Adrenal gland (tissue), 5 donors: ENCODE data around the gene XPR1.

Source experiments
- POLR2A ChIP-seq, 2 donors: fragments of 450-650 bp; IDR thresholded peaks; one replicate each; pipeline ENCODE4 v1.6.1; 2017; ENCODE audit warnings: antibody characterized with exemption in 2 of 2, mild to moderate bottlenecking in 2 of 2, moderate library complexity in 1 of 2
- TF ChIP-seq, protein P1 (sequence below), 6 experiments: fragments of 450-650 bp in 4 of 6; fragments of 200-600 bp in 2 of 6; sonication (generic) in 1 of 6; IDR thresholded peaks; 1 replicate in 5 of 6; 2 replicates in 1 of 6; pipeline versions ENCODE4 v1.5.1 to v1.8.0; 2016 to 2021; ENCODE audit warnings: antibody characterized with exemption in 6 of 6, mild to moderate bottlenecking in 2 of 6, moderate library complexity in 1 of 6
- donor health status: DM: no; HTN: no; CAD: no.

DNA sequence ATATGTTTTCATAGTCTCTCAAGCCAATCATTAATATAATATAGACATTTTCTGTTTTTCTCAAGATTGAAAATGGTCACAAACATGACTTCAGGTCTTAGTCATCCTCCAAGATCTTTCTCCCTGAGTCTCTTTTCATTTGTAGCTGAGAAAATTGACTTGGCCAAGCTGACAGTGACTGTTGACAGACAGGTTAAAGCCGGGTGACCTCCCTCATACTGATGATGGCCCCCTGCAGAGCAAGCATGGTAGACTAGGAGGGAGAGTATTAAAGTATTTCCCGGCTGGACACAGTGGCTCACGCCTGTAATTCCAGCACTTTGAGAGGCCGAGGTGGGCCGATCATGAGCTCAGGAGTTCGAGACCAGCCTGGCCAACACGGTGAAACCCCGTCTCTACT, 274.1 kb downstream of the XPR1 start:
- TF ChIP-seq, protein P1, sequence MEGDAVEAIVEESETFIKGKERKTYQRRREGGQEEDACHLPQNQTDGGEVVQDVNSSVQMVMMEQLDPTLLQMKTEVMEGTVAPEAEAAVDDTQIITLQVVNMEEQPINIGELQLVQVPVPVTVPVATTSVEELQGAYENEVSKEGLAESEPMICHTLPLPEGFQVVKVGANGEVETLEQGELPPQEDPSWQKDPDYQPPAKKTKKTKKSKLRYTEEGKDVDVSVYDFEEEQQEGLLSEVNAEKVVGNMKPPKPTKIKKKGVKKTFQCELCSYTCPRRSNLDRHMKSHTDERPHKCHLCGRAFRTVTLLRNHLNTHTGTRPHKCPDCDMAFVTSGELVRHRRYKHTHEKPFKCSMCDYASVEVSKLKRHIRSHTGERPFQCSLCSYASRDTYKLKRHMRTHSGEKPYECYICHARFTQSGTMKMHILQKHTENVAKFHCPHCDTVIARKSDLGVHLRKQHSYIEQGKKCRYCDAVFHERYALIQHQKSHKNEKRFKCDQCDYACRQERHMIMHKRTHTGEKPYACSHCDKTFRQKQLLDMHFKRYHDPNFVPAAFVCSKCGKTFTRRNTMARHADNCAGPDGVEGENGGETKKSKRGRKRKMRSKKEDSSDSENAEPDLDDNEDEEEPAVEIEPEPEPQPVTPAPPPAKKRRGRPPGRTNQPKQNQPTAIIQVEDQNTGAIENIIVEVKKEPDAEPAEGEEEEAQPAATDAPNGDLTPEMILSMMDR (IDR thresholded peaks at IDR 0.05) = no peak
- no peak for TF ChIP-seq POLR2A (IDR thresholded peaks at IDR 0.05)
